NB4 (cell line): Measurements from ENCODE around the gene B9D1.

ENCODE experiments used
- POLR2A ChIP-seq: IDR thresholded peaks from 2 replicates; pipeline ENCODE4 v1.6.1; 2011; ENCODE audit warnings: mild to moderate bottlenecking; ENCODE audit not compliant: insufficient read length; ENCODE audit errors: extremely low read depth
- TF ChIP-seq, protein P1 (sequence below): IDR thresholded peaks from one replicate; pipeline ENCODE4 v1.5.1; 2012; ENCODE audit warnings: low read depth, low read length

DNA sequence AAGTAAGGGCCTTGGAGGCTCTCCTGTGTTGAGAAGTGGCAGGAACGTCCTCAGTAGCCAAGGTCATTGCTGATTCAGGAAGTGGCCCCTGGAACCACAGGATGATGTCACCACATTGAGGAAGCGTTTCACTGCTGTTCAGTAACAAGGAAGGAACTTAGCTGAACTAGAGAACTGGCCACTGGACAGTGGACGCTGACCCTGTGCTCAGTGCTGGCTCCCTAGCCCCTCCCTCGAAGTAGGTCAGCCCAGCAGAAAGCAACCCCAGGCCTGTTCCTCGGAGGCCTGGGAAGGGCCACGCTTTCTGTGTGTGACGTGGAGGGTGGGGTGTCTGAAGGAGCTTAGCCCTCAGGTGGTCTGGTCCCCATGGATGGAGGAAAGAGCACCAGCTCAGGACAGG is 58.3 kb downstream of the B9D1 start:
- TF ChIP-seq, protein P1, sequence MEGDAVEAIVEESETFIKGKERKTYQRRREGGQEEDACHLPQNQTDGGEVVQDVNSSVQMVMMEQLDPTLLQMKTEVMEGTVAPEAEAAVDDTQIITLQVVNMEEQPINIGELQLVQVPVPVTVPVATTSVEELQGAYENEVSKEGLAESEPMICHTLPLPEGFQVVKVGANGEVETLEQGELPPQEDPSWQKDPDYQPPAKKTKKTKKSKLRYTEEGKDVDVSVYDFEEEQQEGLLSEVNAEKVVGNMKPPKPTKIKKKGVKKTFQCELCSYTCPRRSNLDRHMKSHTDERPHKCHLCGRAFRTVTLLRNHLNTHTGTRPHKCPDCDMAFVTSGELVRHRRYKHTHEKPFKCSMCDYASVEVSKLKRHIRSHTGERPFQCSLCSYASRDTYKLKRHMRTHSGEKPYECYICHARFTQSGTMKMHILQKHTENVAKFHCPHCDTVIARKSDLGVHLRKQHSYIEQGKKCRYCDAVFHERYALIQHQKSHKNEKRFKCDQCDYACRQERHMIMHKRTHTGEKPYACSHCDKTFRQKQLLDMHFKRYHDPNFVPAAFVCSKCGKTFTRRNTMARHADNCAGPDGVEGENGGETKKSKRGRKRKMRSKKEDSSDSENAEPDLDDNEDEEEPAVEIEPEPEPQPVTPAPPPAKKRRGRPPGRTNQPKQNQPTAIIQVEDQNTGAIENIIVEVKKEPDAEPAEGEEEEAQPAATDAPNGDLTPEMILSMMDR, result no peak
- no peak for TF ChIP-seq POLR2A
